Transverse colon (tissue), 3 donors: ENCODE data around the gene LYPD3.

Experiments
- CTCF ChIP-seq, 5 experiments: fragments of 200-600 bp in 3 of 5; fragments of 450-650 bp in 2 of 5; sonication (generic) in 3 of 5; IDR thresholded peaks; 1 replicate in 2 of 5; 2 replicates in 3 of 5; pipeline ENCODE4 v1.5.1; 2016 to 2017; ENCODE audit warnings: antibody characterized with exemption in 5 of 5, inconsistent platforms in 3 of 5, mild to moderate bottlenecking in 2 of 5, moderate library complexity in 1 of 5
- POLR2A ChIP-seq: fragments of 450-650 bp; IDR thresholded peaks from one replicate; pipeline ENCODE4 v1.6.1; 2016; ENCODE audit warnings: antibody characterized with exemption, mild to moderate bottlenecking, moderate library complexity

- TF ChIP-seq CTCF (IDR thresholded peaks at IDR 0.05), result no peak
- no peak for TF ChIP-seq POLR2A
These were observed 42.7 kb downstream of the LYPD3 start for GRCh38 chr19:43422689-43423066.
